Mucosa of gallbladder (tissue), 1 donor: ENCODE data around the gene RAB3GAP1. TPM values are rescaled to one million over a fixed set of nuclear protein-coding genes. Genes with fewer than 3 reads are reported as not detected.
"Not testable (repeated sequence)": the region's sequence is repeated elsewhere in the genome, so short reads cannot be mapped to it uniquely, and the experiment has no call there.

Experiments used
- DNase-seq: peaks from one replicate; pipeline ENCODE4 v3.0.0-alpha.2; 2020; ENCODE audit warnings: low spot score
- total RNA-seq: library from RNA; stranded (reverse); gene quantifications from one replicate; pipeline ENCODE4 v1.2.1, GENCODE V29; 2021
- donor health status: DM: no; HTN: no; CAD: no.

RAB3GAP1 gene
- total RNA-seq, 1 donor from 2014 or later, result 45.6 TPM

GRCh38 chr2:135105513-135106316 is 53.6 kb downstream of the RAB3GAP1 start:
- not testable (repeated sequence) for DNase-seq

- DNase-seq, result no peak
These were observed 61.2 kb downstream of the RAB3GAP1 start for GRCh38 chr2:135113322-135113721.

GRCh38 chr2:135119582-135119981 is 67.5 kb downstream of the RAB3GAP1 start:
- DNase-seq, result no peak

- DNase-seq, result no peak
These were observed 69.0 kb downstream of the RAB3GAP1 start for GRCh38 chr2:135121016-135121657.

GRCh38 chr2:135121658-135122039 is 69.6 kb downstream of the RAB3GAP1 start:
- DNase-seq, result not testable (repeated sequence)

- no peak for DNase-seq
These were observed 73.1 kb downstream of the RAB3GAP1 start for GRCh38 chr2:135124924-135125886.

- no peak for DNase-seq
These were observed 73.8 kb downstream of the RAB3GAP1 start for GRCh38 chr2:135125940-135126339.

- DNase-seq, result no peak
These were observed 78.7 kb downstream of the RAB3GAP1 start for GRCh38 chr2:135130751-135131150.

GRCh38 chr2:135132314-135132713 is 80.2 kb downstream of the RAB3GAP1 start:
- no peak for DNase-seq

GRCh38 chr2:135140606-135141005 is 88.5 kb downstream of the RAB3GAP1 start:
- DNase-seq, result no peak

- DNase-seq, result no peak
These were observed 90.2 kb downstream of the RAB3GAP1 start for GRCh38 chr2:135142323-135142722.

GRCh38 chr2:135144343-135144742 is 92.3 kb downstream of the RAB3GAP1 start:
- no peak for DNase-seq

GRCh38 chr2:135149251-135149650 is 97.2 kb downstream of the RAB3GAP1 start:
- DNase-seq, result no peak

- DNase-seq, result no peak
These were observed 98.6 kb downstream of the RAB3GAP1 start for GRCh38 chr2:135150725-135151124.

- no peak for DNase-seq
These were observed 99.5 kb downstream of the RAB3GAP1 start for GRCh38 chr2:135151615-135152014.

GRCh38 chr2:135152361-135152760 is 100.3 kb downstream of the RAB3GAP1 start:
- no peak for DNase-seq

- no peak for DNase-seq
These were observed 102.9 kb downstream of the RAB3GAP1 start for GRCh38 chr2:135154962-135155361.

- no peak for DNase-seq
These were observed 105.8 kb downstream of the RAB3GAP1 start for GRCh38 chr2:135157856-135158255.

- DNase-seq, result no peak
These were observed 107.1 kb downstream of the RAB3GAP1 start for GRCh38 chr2:135159191-135159590.

- no peak for DNase-seq
These were observed 110.3 kb downstream of the RAB3GAP1 start for GRCh38 chr2:135162377-135162776.

GRCh38 chr2:135162786-135163185 is 110.7 kb downstream of the RAB3GAP1 start:
- no peak for DNase-seq

GRCh38 chr2:135163306-135163705 is 111.2 kb downstream of the RAB3GAP1 start:
- DNase-seq, result no peak
